NOMO-1 treated with dmso at 0.1 percent for 144 hours (cell line): ENCODE measurements around the gene GRIN3B.
"Not testable (repeated sequence)": the region's sequence is repeated elsewhere in the genome, so short reads cannot be mapped to it uniquely, and the experiment has no call there.

Experiments
- DNase-seq: peaks from one replicate; lab custom pipeline; 2025; ENCODE audit not compliant: unreplicated experiment; lab: John Stamatoyannopoulos, UW

Gene GRIN3B, protein sequence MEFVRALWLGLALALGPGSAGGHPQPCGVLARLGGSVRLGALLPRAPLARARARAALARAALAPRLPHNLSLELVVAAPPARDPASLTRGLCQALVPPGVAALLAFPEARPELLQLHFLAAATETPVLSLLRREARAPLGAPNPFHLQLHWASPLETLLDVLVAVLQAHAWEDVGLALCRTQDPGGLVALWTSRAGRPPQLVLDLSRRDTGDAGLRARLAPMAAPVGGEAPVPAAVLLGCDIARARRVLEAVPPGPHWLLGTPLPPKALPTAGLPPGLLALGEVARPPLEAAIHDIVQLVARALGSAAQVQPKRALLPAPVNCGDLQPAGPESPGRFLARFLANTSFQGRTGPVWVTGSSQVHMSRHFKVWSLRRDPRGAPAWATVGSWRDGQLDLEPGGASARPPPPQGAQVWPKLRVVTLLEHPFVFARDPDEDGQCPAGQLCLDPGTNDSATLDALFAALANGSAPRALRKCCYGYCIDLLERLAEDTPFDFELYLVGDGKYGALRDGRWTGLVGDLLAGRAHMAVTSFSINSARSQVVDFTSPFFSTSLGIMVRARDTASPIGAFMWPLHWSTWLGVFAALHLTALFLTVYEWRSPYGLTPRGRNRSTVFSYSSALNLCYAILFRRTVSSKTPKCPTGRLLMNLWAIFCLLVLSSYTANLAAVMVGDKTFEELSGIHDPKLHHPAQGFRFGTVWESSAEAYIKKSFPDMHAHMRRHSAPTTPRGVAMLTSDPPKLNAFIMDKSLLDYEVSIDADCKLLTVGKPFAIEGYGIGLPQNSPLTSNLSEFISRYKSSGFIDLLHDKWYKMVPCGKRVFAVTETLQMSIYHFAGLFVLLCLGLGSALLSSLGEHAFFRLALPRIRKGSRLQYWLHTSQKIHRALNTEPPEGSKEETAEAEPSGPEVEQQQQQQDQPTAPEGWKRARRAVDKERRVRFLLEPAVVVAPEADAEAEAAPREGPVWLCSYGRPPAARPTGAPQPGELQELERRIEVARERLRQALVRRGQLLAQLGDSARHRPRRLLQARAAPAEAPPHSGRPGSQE

DNA sequence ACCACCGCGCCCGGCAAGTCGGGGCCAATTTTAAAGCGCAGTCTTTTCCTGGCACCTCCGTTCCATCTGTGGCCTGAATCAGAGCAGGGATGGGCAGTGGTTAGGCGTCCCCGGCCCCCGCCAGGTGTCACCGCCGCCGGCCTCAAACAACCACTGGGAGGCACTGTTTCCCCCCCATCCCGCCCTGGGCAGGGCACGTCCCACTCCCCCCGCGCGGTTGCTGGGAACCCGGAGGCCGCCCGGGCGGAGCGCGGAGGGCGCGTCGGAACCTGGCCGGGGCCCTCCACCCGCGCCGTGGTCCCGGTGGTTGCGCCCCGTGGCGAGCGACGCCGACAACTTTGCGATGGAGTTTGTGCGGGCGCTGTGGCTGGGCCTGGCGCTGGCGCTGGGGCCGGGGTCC, at the start of gene GRIN3B:
Gene GRIN3B (plus strand): TSS at position 325 of the 400 bp plus-strand sequence. CDS start 19 bp downstream, at position 344.
- DNase-seq = peak; percentile 30

DNA sequence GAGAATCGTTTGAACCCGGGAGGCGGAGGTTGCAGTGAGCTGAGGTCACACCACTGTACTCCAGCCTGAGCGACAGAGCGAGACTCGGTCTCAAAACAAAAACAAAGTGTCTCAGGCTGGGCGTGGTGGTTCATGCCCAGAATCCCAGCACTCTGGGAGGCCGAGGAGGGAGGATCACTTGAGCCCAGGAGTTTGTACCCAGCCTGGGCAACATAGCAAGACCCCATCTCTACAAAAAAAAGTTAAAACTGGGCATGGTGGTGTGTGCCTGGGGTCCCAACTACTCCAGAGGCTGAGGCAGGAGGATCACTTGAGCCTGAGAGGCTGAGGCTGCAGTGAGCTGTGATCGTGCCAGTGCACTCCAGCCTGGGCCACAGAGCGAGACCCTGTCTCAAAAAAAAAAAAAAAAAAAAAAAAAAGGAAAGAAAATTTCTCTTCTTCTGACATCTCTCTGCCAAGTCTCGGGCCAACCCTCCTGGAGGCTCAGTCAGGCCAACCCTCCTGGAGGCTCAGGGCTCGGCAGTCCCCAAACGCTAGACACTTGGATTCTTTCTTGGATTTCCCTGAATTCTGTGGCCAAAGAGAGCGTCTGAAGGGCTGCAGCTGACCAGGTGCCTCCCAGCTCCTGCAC, 48.1 kb upstream of the GRIN3B start:
- no peak for DNase-seq

DNA sequence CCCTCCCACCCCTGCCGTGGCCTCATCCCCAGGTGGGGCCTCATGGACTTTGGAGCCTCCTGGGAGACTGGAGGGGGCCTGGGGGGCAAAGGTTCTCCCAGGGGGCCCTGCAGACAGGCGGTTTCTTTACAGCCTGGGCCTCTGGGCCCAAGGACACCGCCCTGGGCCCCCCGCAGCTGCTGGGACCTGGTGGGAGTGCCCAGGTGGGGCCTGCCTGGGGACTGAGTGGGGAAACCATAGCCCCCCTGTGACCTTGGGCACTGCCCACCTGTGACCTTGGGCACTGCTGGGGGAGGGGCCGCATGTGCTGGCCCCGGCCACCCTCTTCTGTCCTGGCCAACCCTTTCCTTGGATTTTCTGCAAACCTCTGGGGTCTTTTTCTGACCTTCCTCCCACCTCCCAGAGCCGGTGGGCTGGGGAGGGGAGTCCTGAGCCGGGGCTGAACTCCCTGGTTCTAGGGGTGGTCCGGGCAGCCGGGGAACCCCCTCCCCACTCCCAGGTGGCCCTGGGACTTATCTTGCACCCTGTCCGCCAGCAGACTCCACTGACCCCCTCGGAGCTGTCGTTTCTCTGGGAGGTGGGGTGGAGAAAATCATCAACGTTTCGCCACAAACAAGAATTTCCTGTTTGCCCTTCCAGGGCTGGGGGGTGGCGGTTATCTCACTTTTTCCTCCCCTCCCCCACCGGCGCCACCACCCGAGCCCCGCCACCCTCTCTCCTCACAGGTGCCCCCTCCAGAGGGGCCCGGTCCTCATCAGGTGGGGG, 47.4 kb upstream of the GRIN3B start:
- DNase-seq = no peak

DNA sequence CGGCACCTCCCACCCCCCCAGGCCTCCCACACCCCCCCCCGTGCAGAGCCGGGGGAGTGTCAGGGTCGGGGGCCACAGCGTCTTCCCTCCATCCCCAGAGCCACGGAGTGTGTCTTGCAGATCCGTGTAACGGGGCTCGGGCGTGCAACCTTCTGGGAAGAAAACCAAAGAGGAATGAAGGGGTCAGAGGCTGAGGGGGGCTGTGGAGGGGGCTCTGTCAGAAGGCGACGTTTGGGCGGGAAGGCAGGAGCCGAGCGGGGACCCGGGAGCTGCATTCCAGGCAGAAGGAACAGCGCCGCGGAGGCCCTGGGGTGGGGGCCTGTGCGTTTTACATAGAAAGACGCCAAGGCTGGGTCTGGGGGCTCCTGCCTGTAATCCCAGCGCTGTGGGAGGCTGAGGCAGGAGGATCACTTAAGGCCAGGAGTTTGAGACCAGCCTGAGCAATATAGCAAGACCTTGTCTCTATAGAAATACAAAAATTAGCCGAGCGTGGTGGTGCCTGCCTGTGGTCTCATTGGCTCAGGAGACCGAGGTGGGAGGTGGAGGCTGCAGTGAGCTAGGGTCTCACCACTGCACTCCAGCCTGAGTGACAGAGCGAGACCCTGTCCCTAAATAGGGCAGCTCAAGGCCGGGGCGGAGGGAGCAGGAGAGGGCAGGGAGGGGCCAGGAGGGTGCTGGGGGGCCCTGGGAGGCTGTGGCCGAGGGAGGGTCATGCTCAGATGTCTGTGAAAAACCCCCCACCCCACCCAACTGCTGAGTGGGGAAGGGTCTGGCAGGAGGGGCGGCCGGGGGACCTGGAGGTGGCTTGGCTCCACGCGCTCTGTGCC, 46.6 kb upstream of the GRIN3B start:
- no peak for DNase-seq

DNA sequence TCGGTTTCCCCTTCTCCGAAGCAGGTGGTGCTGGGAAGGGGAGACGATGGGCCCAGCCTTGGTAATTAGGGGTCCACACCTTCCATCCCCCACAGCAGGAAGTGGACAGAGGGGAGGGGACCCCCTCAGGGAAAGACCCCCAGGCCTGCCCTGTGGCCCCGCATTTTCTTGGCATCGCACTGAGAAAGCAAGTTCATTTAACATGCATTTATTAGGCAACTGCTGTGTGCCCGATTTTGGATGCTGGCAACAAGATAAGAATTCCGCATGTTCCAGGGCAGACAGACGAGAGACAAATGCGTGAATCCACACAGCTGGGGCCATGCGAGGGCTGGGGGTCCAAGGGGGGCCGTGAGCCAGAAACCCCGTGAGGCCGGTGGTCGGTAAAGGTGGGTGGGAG, 45.9 kb upstream of the GRIN3B start:
- DNase-seq = no peak

DNA sequence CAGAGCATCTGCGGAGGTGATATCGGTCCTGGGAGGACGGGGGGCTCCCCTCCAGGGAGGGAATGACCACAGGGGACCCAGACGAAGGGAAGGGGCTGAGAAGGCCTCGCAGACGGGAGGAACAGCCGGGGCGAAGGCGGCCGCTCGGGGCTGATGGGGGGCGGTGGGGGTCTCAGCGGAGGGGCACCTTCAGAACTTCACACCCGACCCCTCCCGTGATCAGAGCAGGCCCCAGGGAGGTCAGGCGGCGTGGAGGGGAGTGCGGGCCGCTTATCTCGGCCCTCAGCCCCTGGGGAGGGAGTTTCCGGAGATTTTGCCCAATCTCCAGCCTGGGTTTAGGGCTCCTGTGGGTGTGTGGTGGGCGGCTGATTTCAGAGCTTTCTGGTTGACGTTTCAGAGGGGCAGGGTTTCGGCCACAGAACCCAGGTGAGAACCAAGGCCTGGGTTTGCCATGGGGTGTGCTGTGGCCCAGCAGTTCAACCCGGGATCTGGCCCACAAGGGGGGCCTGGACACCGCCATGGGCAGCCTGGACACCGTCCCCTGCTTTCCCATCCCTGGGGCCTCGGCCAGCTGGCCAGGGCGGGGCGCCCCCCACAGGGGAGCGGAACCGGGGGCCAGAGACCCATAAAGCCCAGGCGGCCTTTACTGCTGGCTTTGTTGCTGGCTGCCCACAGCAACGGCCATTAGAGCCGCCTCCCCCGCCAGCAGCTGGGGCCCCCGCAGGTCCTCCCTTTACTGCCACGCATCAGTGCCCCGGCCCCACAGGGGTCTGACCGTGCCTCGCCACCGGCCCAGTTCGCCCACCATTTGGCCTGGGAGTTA, 45.3 kb upstream of the GRIN3B start:
- no peak for DNase-seq

DNA sequence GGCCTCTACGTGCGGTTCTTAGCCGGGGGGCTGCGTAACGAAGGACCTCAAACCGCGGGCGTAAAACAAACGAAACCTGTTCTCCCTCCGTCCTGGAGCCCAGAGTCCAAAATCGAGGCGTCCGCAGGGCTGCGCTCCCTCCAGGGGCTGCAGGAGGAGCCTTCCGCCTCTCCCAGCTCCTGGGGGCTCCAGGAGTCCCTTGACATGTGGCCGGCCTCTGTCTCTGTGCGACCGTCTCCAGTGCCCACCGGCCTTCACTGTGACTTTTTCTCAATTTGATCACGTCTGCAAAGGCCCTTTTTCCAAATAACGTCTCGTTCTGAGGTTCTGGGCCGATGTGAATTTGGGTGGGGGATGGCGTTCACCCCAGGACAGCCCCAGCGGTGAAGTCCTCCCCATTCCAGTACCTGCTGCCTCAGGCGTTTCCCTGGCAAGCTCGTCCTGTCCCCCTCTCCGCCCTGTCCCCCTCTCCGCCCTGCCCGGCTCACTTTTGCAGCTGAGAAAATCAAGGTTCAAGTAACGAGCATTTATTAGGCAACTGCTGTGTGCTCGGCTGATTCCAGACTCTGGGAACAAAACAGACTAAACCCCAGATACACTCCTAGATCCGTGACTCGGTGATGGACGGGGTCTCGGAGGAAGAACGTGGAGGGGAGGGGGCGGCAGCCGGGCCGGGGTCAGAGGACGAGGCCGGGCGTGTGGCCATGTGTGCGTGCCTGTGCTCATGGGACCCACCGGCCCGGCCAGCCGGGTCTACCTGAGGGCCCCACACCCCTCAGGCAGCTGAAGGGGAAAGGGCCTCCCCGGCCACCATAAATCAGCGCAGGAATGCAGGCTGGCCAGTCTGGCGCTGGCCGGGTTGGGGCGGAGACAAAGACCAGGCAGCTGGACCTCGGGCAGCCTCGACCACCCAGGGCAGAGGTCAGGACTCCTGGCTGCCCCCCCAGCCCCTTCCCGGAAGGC, 44.1 kb upstream of the GRIN3B start:
- no peak for DNase-seq

DNA sequence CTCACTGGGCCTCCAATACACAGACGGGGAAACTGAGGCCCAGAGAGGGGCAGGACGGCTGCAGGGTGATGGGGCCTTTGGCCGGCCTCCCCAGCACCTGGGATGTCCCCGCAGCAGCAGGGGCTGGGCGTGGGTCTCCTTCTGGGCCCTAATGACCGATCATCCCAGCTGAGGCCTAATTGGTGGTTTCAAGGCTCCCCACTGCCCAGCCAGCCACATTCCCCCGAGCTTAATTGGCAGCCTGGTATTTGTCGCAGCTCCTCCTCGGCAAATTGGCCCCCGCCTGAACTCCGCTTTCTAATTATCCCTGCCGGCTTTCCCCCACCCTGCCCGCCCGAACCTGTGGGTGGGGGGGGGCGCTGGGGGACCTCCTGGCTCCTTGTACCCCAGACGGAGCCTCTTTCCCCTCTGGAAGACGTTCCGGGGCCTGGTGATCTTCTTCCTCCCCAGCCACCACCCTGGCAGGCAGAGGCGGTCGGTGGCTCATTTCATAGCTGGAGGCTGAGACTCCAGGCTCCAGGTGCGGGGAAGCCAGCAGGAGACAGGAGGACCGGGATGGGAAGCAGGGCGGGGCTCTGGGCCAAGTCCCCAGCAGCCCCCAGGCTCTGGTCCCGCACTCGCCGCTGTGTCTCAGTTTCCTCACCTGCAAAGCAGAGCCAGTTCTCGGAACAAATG, 43.3 kb upstream of the GRIN3B start:
- no peak for DNase-seq

DNA sequence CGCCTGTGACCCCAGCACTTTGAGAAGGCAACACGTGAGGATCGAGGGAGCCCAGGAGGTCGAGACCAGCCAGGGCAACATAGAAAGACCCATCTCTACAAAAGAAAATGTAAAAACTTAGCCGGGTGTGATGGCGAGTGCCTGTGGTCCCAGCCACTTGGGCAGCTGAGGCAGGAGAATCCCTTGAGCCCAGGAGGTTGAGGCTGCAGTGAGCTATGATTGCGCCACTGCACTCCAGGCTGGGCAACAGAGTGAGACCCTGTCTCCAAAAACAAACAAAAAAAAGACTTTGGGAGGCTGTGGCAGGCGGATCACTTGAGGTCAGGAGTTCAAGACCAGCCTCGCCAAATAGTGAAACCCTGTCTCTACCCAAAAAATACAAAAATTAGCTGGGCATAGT, 42.6 kb upstream of the GRIN3B start:
- not testable (repeated sequence) for DNase-seq

DNA sequence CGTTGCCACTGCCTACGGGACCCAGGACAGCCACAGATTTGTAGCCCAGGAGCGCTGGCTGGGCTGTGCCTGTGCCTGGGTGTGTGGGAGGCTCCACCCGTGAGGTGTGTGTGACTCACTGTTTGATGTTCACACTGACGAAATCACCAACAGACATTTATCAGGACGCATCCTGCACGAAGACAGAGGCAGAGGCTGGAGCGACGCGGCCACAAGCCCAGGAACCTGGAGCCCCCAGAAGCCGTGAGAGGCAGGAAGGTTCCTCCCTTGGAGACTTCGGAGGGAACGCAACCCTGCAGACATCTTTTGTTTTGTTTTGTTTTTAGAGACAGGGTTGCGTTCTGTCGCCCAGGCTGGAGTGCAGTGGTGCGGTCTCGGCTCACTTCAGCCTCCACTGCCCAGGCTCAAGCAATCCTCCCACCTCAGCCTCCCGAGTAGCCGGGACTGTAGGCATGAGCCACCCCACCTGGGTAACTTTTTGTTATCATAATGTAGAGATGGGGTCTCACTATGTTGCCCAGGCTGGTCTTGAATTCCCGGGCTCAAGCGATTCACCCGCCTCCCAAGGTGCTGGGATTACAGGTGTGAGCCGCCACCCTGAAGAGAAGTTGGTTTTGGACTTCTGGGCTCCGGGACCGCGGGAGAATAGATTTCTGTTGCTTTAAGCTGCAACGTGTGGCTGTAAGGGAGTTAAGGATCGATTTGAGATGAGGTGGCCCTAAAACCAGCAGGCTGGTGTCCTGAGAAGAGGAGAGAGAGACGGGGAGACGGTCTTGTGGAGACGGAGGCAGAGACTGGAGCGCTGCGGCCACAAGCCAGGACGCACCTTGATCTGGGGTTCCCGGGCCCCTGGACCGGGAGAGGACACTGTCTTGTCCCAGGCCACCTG, 41.0 kb upstream of the GRIN3B start:
- no peak for DNase-seq

DNA sequence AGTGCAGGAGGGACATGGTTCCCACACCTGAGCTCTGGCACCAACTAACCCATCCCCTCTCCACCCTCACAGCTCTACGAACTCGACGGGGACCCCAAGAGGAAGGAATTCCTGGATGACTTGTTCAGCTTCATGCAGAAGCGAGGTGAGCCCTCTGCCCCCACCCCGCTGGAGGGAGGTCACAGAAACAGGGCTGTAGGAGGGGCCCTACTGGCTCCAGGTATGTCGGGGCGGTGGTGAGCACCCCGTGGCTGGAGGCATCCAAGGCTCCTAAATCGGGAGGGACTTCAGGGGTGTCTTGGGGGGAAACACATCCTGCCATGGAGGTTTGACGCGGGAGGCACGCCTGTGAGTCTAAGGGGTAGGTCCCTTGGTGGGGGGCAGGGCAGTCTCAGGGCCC, 40.2 kb upstream of the GRIN3B start:
- no peak for DNase-seq

DNA sequence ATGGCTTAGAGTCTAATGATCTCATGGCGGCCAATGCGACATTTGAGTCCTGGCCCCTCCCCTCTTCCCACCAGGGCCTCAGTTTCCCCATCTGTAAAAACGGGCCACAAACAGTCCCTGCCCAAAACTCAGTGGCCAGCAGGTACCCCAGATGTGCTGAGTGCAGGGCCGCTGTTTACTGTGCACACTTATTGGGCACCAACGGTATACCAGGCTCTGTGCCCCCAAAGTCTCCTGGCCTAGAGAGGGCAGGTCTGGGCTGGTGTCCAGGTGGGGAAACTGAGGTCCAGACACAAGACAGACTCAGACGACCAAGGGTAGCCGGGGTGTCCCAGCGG, 39.6 kb upstream of the GRIN3B start:
- no peak for DNase-seq

DNA sequence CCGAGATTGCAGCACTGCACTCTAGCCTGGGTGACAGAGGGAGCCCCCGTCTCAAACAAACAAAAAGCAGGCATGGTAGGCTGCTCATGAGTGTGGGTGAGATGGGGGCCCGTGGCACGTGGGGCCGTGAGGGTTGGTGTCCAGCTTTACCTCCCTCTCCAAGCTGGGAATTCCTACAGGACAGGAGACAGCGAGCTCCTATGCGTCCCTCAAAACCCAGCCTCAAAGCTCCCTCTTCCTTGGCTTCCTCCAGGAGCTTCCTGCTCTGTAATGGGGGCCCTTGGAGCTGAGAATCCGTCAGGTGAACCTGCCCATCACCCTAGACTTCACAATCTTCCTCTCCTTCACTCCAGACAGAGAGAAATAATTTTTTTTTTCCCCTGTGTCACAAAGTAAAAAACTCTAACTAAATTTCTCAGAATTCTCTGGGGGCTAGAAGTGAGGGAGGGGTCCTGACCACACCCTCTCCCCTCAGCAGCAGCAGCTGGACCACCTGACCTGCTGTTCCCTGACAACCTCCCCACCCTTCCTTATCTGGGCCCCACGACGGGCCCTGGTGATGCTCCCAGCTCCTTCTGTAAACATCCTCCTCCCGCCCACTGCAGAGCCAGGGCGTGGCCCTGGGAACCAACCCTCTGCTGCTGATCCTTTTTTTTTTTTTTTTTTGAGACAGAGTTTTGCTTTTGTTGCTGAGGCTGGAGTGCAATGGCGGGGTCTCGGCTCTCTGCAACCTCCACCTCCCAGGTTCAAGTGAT, 38.2 kb upstream of the GRIN3B start:
- no peak for DNase-seq

DNA sequence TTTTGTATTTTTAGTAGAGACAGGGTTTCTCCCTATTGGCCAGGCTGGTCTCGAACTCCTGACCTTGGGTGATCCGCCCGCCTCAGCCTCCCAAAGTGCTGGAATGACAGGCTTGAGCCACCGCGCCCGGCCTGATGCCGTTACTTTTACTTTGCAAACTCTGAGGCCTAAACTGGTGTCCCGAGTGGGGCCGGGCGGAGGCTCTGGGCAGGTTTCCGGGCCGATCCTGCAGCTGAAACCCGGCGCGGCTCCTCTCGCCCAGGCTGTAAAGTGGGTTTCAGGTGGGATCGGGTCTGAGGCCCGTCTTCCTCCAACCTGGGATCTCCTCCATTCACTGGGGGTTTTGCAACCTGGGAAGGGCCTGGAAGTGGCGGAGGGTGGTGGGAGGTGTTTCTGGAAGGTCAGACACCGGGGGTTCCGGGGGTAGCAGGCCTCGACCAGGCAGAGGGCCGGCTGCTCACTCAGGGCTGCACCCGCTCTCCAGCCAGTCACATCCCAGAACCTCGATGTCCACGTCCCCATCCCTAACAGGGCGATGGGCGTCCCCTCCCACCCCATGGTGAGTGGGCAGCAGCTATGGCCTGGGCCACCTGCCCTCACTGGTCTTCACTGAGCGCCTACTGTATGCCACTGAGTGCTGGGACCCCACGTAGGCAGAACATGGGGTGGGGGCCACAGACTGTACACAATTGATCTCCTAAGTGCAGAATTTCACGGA, 37.4 kb upstream of the GRIN3B start:
- DNase-seq = no peak

DNA sequence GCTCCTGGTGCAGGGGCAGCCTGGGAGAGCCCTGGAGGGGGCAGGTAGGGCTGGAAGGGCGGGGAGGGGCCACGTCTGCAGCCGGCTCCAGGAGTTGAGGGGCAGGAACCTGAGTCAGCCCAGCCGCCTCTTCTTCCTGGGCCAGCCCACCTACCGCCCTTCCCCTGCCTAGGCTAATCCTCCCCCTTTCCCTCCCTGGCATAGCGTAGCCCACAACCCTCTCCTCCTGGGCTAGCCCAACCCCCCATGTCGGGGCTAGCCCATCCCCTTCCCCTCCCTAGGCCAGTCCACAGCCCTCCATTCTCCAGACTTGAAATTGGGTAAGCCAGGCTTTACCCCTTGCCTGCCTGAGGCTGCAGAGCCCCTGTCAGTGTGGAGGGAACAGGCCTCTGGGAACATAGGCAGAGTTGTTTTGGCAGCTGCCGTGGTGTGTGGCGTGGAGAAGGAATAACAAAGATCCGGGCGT, 36.7 kb upstream of the GRIN3B start:
- DNase-seq = no peak
